Erythroblast (primary cell): ENCODE measurements around the gene FMN2.

Source experiments
- DNase-seq, 2 experiments: peaks; one replicate each; lab custom pipeline; 2025; lab: John Stamatoyannopoulos, UW
- GATA1 ChIP-seq: IDR thresholded peaks from 2 replicates; pipeline ENCODE4 v1.6.1; 2011; ENCODE audit warnings: low read depth, mild to moderate bottlenecking, control low read depth, low read length, moderate library complexity
- POLR2A ChIP-seq: IDR thresholded peaks from 2 replicates; pipeline ENCODE4 v1.6.1; 2011; ENCODE audit warnings: mild to moderate bottlenecking, low read length

FMN2 gene

DNA sequence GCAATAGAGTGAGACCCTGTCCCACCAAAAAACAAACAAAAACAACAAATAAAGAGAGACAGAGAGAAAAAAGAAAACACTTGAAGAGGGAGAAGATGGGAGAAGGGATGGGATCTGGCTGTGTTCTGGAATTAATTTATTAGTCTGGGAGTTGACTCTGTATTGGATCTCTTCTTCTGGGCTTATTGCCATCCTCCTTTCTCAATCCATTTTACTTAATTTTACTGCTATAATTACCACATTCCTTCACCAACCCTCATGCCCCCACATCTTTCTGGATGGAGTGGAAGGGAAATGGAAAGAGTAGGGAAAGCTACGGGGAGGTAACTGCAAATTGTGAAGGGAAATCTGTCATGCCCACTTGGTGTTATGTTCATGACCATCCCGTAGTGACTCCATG is 42.9 kb downstream of the FMN2 start:
- no peak for TF ChIP-seq POLR2A
- no peak for TF ChIP-seq GATA1
- DNase-seq = no peak

DNA sequence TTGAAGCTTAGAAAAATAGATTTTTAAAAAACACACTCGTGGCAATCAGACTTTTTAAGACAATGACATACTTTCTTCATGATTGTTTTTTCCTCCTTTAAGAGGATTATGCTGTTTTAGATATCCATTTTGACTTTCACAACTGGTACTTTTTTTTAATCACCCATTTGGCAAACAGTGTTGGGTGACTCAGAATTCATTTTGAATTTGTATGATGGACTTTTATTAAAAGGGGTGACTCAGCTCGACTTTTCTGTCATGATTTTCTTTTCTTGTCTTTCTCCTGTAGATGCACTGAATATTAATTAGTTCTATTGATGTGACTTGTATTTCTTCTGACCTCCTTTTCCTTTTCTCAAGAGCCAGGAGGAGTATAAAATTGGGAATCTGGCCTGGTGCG is 44.7 kb downstream of the FMN2 start:
- DNase-seq = no peak
- TF ChIP-seq GATA1 (no peak), POLR2A (no peak)

DNA sequence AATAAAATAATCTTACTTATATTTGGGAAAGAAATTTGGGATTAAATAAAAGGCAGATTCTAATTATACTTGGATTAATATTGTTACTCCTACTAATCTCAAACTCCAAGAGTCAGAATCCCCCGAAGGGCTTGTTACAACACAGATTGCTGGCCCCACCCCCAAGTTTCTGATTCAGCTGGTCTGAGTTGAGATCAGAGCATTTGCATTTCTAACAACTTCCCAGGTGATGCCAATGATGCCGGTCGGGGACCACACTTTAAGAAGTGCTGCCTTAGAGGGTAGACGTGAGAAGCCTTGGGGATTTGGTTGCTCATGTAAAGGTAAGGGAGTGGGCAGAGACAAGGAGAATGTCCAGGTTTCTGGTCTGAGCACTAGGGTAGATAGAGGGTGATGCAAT is 47.2 kb downstream of the FMN2 start:
- TF ChIP-seq POLR2A (no peak), GATA1 (no peak)
- DNase-seq = no peak

DNA sequence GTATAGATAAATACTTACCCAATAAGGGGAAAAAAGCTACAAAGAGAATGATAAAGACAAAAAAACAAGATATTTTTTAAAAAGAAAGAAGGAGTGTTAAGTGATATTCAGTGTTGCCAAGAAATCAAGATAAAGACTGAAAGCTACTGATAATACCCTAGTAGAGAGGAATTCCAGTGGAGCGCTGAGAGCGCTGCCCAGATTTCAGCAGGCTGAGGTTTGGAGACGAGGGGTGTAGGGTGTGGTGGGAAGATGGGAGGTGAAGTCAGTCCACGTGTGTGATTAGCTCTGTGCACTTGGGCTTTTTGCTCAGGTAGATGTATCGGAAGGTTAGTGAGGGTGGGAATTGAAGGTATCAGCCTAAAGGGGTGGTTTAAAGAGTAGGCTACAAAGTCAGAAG is 47.8 kb downstream of the FMN2 start:
- no peak for DNase-seq
- TF ChIP-seq POLR2A = no peak
- TF ChIP-seq GATA1 = no peak

DNA sequence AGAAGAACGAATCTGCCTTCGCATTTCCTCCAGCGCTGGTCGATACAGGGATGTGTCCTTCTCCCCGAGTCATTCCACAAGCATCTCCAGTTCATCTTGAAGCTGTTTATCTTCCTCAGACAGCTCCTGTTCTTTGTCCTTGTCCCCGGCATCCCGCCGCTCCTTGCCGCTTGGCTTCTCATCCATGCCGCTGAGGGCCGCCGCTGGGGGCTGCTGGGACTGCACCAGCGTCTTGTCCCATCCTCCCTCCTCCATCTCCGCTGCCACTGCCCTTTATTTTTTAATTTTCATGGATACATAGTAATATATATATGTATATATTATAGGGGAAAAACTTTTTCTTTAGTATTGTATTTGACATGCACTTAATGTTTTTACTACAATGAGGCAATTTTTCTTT is 53.4 kb downstream of the FMN2 start:
- no peak for TF ChIP-seq POLR2A

DNA sequence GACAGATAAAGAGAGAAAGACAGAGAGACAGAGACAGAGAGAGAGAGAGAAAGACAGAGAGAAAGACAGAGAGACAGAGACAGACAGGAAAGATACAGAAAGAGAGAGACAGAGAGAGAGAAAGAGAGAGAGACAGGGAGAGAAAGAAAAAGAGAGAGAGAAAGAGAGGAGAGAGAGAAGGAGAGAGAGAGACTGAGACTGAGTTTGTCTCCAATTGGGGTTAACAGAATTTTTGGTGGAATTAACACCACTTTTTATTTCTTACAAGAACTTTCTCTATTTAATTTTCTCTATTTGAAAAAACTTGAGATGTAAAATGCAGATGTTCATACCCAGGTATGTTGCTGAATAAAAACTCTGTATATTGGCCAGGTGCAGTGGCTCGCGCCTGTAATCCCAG is 56.6 kb downstream of the FMN2 start:
- TF ChIP-seq GATA1 = no peak
- TF ChIP-seq POLR2A = no peak

More for the DNA sequence above, 53.4 kb downstream of the FMN2 start:
- DNase-seq = no peak

DNA sequence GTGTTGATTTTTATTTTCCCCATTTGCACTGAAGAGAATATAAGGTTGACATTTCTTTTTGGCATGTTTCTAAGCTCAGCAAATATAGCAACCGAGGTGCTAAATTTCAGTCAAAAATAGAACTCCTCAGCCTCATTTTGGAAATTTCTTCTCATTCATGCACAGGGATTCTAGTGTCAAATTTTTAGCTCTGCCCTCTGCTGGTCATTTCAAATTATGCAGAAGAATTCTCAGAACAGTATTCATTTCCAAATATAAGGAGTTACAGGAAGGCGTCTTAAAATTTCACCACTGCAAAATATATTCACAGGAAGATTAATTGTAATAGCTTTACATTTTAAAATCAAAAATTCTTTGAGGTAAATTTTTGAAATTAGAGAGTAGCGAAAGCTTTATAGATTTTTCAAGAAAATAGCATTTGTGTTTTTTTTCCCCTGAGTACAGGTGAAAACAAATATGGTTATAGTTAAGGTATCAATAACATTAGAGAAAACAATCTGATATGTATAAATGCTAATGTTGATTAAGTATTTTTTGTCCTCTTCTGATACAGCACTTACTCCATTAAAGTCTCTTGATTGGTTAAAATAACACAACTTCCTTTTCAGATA is 57.9 kb downstream of the FMN2 start:
- TF ChIP-seq POLR2A = no peak
- TF ChIP-seq GATA1 = no peak
- DNase-seq = peak; percentile 3 to 26

More for the DNA sequence above, 56.6 kb downstream of the FMN2 start:
- DNase-seq = no peak

DNA sequence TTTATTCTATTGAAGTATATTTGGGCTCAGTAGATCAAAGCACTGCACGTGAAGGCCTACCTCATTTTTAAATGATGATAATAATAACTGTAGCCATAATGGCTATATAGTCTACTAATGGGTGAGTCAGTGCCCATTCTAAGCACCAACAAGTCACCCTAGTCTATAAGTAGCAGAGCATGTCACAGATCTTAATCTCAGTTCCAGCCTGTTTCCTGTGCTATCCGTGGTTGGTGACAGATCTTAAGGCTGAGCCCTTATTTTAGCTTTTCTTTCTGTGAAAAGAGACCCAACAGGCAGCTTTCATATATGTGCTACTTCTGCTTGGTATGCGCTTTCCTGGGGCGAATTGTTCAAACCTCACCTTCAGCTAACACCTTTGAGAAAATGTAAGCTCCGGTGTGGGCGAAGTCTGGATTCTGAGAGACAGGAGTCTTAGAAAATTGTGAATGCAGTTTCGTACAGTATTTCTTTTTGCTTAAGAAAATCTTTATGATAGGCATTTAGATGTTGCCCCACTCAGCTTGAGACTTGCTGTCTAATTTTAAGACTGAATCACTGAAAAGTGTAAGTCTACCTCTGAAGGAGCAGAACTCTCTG is 59.6 kb downstream of the FMN2 start:
- DNase-seq = no peak
- no peak for TF ChIP-seq POLR2A
- no peak for TF ChIP-seq GATA1

DNA sequence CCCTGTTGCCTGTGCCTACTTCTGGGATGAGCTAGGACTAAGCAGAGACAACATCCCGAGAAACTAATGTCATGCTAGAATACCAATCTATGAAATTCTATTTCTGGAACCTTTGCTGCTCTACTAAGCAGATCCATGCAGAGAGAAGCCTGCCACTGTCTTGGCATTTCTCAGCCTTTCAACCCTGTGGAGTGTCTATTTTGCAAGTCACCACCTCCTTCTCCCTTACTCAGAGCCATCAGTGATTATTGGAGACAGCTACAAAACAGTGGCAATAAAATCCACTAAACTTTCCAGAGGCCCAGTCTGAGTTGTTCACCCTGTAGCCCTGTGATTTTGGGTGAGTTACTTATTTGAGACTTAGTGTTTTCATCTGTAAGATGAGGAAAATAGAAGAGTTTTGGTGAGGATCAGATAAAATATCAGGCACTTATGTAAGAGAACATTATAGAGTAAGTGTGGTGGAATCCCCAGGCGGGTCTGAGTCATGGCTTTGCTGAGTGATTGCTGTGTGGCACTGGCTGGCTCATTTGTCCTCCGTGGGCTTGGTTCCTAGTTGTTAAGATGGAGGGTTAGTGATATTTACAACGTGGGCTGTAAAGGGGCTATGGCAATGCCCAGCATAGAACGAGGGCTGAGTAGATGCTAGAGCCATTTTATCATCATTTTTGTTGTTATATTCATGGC is 61.1 kb downstream of the FMN2 start:
- TF ChIP-seq GATA1 (no peak), POLR2A (no peak)
- DNase-seq = no peak

DNA sequence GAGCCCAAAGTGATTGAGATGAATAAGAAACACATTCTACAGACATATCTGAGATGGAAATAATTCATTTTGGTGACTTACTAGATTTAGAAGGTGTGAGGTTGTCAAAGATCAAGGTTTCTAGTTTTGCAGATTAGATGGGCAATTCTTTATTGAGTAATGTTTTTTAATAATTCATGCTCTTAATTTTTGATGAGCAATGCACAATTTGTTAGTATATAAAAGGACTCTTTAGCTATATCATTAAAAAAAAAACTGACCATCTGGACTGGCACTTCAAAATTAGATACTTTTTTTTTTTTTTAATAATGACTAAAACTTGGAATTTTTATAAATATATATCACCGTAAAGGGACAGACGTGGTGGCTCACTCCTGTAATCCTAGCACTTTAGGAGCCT is 63.9 kb downstream of the FMN2 start:
- DNase-seq = no peak
- TF ChIP-seq POLR2A (no peak), GATA1 (no peak)

DNA sequence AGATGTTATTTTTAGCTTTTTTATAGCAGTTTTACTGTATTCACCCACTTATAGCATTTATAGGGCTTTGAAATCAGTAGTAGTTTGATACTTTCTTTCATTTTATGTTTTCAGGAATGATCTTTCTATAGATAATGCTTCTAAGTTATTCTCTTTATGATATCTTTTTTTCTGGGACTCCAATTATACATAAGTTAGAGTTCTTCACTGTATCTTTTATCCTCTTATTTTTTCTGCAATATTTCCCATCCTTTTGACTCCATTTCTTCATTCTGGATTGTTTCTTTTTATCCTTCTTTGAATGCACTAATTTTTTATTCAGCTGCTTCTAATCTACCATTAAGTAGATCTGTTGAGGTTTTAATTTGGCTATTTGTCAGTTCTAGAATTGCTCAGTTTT is 73.1 kb downstream of the FMN2 start:
- TF ChIP-seq GATA1 (no peak), POLR2A (no peak)

DNA sequence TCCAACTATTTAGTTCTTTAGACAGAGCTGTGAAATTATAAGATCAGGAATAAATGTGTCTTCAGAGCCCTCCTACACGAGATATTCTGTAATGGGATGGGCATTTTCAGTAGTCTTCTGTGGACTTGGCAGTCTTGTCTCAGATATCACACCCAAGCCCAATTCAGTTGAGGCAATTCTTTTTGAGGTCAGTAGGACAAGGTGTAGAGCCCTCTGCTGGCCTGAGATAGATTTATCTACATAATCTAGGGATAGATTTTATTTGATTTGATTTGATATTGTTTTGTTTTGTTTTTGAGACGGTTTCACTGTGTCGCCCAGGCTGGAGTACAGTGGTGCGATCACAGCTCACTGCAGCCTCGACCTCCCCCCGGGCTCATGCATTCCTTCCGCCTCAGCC is 77.5 kb downstream of the FMN2 start:
- DNase-seq = no peak
- TF ChIP-seq POLR2A = no peak

More for the DNA sequence above, 73.1 kb downstream of the FMN2 start:
- no peak for DNase-seq

DNA sequence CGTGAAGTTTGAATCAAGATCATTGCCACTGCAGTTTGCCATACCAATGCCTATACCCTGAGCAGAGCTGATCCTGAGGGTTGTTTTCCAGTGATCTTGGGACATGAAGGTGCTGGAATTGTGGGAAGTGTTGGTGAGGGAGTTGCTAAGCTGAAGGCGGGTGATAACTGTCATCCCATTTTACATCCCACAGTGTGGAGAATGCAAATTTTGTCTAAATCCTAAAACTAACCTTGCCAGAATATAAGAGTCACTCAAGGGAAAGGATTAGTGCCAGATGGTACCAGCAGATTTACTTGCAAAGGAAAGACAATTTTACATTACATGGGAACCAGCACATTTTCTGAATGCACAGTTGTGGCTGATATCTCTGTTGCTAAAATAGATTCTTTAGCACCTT is 78.6 kb downstream of the FMN2 start:
- no peak for DNase-seq
- TF ChIP-seq GATA1 (no peak), POLR2A (no peak)

DNA sequence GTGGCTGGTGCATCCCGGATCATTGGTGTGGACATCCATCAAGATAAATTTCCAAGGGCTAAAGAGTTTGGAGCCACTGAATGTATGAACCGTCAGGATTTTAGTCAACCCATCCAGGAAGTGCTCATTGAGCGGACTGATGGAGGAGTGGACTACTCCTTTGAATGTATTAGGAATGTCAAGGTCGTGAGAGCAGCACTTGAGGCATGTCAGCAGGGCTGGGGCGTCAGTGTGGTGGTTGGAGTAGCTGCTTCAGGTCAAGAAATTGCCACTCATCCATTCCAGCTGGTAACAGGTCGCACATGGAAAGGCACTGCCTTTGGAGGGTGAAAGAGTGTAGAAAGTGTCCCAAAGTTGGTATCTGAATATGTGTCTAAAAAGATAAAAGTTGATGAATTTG is 79.1 kb downstream of the FMN2 start:
- TF ChIP-seq POLR2A (no peak), GATA1 (no peak)
- no peak for DNase-seq
